Fibroblast of lung (primary cell): ENCODE measurements around the gene SPATA12. TPM values are rescaled to one million over a fixed set of nuclear protein-coding genes. Genes with fewer than 3 reads are reported as not detected.
A peak's percentile ranks its signal among the peaks of the same experiment; 100 is the strongest.

ENCODE experiments used
- DNase-seq, 2 donors: peaks; one replicate each; pipeline versions ENCODE4 v3.0.0 to v3.0.0-alpha.2; 2010; ENCODE audit warnings: low read depth in 2 of 2
- H2AFZ ChIP-seq: 2 replicates; pipeline ENCODE4 v1.5.1; 2012; ENCODE audit warnings: low read length, control low read depth, inconsistent platforms
- H3K27ac ChIP-seq: 2 replicates; pipeline ENCODE4 v1.5.1; 2011; ENCODE audit warnings: low read length, control low read depth; ENCODE audit not compliant: insufficient read depth
- H3K27me3 ChIP-seq: 2 replicates; pipeline ENCODE4 v1.5.1; 2011; ENCODE audit warnings: mild to moderate bottlenecking, low read length; ENCODE audit not compliant: control insufficient read depth, insufficient read depth
- H3K36me3 ChIP-seq: 2 replicates; pipeline ENCODE4 v1.5.1; 2011; ENCODE audit warnings: low read length; ENCODE audit not compliant: control insufficient read depth, insufficient read depth
- H3K4me1 ChIP-seq: 2 replicates; pipeline ENCODE4 v1.5.1; 2011; ENCODE audit warnings: low read length; ENCODE audit not compliant: control insufficient read depth, insufficient read depth; ENCODE audit errors: extremely low read depth
- H3K4me2 ChIP-seq: 2 replicates; pipeline ENCODE4 v1.5.1; 2011; ENCODE audit warnings: low read length, control low read depth; ENCODE audit not compliant: insufficient read depth; ENCODE audit errors: extremely low read depth
- H3K4me3 ChIP-seq, 4 experiments: fragments of 200-600 bp in 1 of 4; sonication (generic) in 1 of 4; replicated peaks in 1 of 4; 2 replicates each; pipeline ENCODE4 v1.5.1; 2011 to 2016; ENCODE audit warnings: low read length in 4 of 4, low read depth in 3 of 4, mild to moderate bottlenecking in 3 of 4, control low read depth in 2 of 4, inconsistent platforms in 1 of 4, mixed read lengths in 1 of 4; ENCODE audit not compliant: insufficient read depth in 1 of 4; ENCODE audit errors: control extremely low read depth in 1 of 4
- H3K79me2 ChIP-seq: 2 replicates; pipeline ENCODE4 v1.5.1; 2012; ENCODE audit warnings: mild to moderate bottlenecking, low read length, inconsistent platforms; ENCODE audit not compliant: control insufficient read depth, insufficient read depth
- H3K9ac ChIP-seq: 2 replicates; pipeline ENCODE4 v1.5.1; 2011; ENCODE audit warnings: mild to moderate bottlenecking, low read length, control low read depth; ENCODE audit not compliant: insufficient read depth
- H3K9me3 ChIP-seq: 2 replicates; pipeline ENCODE4 v1.5.1; 2012; ENCODE audit warnings: low read depth, low read length; ENCODE audit not compliant: control insufficient read depth, insufficient read depth
- H4K20me1 ChIP-seq: 2 replicates; pipeline ENCODE4 v1.5.1; 2011; ENCODE audit warnings: low read length; ENCODE audit not compliant: control insufficient read depth, insufficient read depth; ENCODE audit errors: extremely low read depth
- EZH2 ChIP-seq: IDR thresholded peaks from 2 replicates; pipeline ENCODE4 v1.5.1; 2012; ENCODE audit warnings: low read length, control low read depth, mild to moderate bottlenecking; ENCODE audit errors: missing control alignments
- polyA plus RNA-seq, 2 donors: library from polyadenylated mRNA; depleted of rRNA in 1 of 2; stranded (reverse) in 1 of 2; unstranded in 1 of 2; fragments of >200 nt; gene quantifications; 2 replicates each; pipeline ENCODE4 v1.2.1, GENCODE V29; 2011 to 2012; ENCODE audit warnings: missing spikeins in 1 of 2
- total RNA-seq: library from RNA; depleted of rRNA; stranded (reverse); fragments of >200 nt; gene quantifications from 2 replicates; pipeline ENCODE4 v1.2.1, GENCODE V29; 2014
- TF ChIP-seq, protein P1 (sequence below), 2 donors: IDR thresholded peaks in 1 of 2; conservative IDR thresholded peaks in 1 of 2; 1 replicate in 1 of 2; 2 replicates in 1 of 2; pipeline ENCODE4 v1.5.1; 2011 to 2012; ENCODE audit warnings: low read length in 2 of 2, control low read depth in 1 of 2, inconsistent platforms in 1 of 2, low read depth in 1 of 2, mild to moderate bottlenecking in 1 of 2

Gene SPATA12
- total and polyA plus RNA-seq, 2 donors (not counting 1 experiment from before 2014, with no cell fraction given): not detected

GRCh38 chr3:57046101-57046765, 14.2 kb upstream of the SPATA12 start:
- no peak overlapping the region for H3K4me2 ChIP-seq
- TF ChIP-seq, protein P1, sequence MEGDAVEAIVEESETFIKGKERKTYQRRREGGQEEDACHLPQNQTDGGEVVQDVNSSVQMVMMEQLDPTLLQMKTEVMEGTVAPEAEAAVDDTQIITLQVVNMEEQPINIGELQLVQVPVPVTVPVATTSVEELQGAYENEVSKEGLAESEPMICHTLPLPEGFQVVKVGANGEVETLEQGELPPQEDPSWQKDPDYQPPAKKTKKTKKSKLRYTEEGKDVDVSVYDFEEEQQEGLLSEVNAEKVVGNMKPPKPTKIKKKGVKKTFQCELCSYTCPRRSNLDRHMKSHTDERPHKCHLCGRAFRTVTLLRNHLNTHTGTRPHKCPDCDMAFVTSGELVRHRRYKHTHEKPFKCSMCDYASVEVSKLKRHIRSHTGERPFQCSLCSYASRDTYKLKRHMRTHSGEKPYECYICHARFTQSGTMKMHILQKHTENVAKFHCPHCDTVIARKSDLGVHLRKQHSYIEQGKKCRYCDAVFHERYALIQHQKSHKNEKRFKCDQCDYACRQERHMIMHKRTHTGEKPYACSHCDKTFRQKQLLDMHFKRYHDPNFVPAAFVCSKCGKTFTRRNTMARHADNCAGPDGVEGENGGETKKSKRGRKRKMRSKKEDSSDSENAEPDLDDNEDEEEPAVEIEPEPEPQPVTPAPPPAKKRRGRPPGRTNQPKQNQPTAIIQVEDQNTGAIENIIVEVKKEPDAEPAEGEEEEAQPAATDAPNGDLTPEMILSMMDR (conservative IDR thresholded peaks at IDR 0.05 in 1 of 2, IDR thresholded peaks at IDR 0.05 in 1 of 2; ENCODE audit: low read depth in 1 of 2, low read length in 2 of 2): no peak
- no peak for TF ChIP-seq EZH2
- H3K27ac ChIP-seq: no peak overlapping the region
- no peaks in the 10 kb centered on the region for H3K9me3 ChIP-seq
- no peak overlapping the region for H3K9ac ChIP-seq
- H3K4me3 ChIP-seq: no peak overlapping the region
- H3K79me2 ChIP-seq: no peaks in the 10 kb centered on the region
- no peaks in the 10 kb centered on the region for H3K36me3 ChIP-seq
- H3K27me3 ChIP-seq: no peaks in the 10 kb centered on the region
- no peak overlapping the region for H2AFZ ChIP-seq
- DNase-seq: no peak
- H3K4me1 ChIP-seq: no peaks in the 10 kb centered on the region
- H4K20me1 ChIP-seq: no peaks in the 10 kb centered on the region

- DNase-seq: peak; percentile 80 to 83
- Histone ChIP-seq H4K20me1 (no peaks in the 10 kb centered on the region), H3K27me3 (no peaks in the 10 kb centered on the region), H3K27ac (no peak overlapping the region), H3K36me3 (no peaks in the 10 kb centered on the region), H3K4me3 (no peak overlapping the region), H3K9ac (no peak overlapping the region), H3K4me1 (no peaks in the 10 kb centered on the region), H3K79me2 (no peaks in the 10 kb centered on the region), H3K9me3 (no peaks in the 10 kb centered on the region), H3K4me2 (no peak overlapping the region), H2AFZ (no peak overlapping the region)
- no peak for TF ChIP-seq EZH2
- TF ChIP-seq, protein P1 (conservative IDR thresholded peaks at IDR 0.05 in 1 of 2, IDR thresholded peaks at IDR 0.05 in 1 of 2; ENCODE audit: low read depth in 1 of 2, low read length in 2 of 2): no peak
Observed at GRCh38 chr3:57048052-57048671, 12.3 kb upstream of the SPATA12 start.

- H3K36me3 ChIP-seq: no peaks in the 10 kb centered on the region
- H3K4me1 ChIP-seq: no peaks in the 10 kb centered on the region
- no peaks in the 10 kb centered on the region for H3K9me3 ChIP-seq
- DNase-seq: no peak
- H4K20me1 ChIP-seq: no peaks in the 10 kb centered on the region
- no peak overlapping the region for H3K4me2 ChIP-seq
- TF ChIP-seq, protein P1 (conservative IDR thresholded peaks at IDR 0.05 in 1 of 2, IDR thresholded peaks at IDR 0.05 in 1 of 2; ENCODE audit: low read depth in 1 of 2, low read length in 2 of 2): no peak
- TF ChIP-seq EZH2: no peak
- no peak overlapping the region for H3K4me3 ChIP-seq
- no peak overlapping the region for H3K27ac ChIP-seq
- H3K9ac ChIP-seq: no peak overlapping the region
- no peaks in the 10 kb centered on the region for H3K79me2 ChIP-seq
- H2AFZ ChIP-seq: no peak overlapping the region
- no peaks in the 10 kb centered on the region for H3K27me3 ChIP-seq
Observed at GRCh38 chr3:57048728-57049127, 11.7 kb upstream of the SPATA12 start.
